GM18858 (cell line): ENCODE measurements around the gene SYN1.

Experiments
- ATAC-seq: cut with Tn5 transposase; IDR thresholded peaks from one replicate; pipeline ENCODE4 v1.9.1; 2021; ENCODE audit not compliant: unreplicated experiment

The SYN1 gene

DNA sequence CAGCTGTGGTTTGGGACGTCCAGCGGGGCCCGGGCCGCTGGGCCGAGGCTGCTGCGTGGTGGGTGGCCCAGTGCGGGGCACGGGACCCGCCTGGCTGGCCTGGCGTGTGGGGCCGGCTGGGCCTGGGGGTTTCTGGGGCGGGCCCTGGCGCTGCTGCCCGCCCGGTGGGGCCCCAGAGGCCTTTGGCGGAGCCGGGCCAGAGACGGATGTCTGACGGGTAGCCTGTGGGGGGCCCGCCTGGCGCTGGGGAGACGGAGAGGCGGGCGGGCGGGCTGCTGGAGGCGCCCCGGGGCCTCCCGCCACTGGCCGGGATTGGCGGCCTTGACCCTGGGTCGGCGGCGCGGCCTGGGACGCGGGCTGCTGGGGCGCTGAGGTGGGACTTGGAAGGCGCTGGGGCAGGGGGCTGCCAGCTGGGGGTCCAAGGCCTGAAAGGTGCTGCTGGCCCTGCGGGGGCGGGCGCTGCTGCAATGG, 45.5 kb downstream of the SYN1 start:
- no peak for ATAC-seq

DNA sequence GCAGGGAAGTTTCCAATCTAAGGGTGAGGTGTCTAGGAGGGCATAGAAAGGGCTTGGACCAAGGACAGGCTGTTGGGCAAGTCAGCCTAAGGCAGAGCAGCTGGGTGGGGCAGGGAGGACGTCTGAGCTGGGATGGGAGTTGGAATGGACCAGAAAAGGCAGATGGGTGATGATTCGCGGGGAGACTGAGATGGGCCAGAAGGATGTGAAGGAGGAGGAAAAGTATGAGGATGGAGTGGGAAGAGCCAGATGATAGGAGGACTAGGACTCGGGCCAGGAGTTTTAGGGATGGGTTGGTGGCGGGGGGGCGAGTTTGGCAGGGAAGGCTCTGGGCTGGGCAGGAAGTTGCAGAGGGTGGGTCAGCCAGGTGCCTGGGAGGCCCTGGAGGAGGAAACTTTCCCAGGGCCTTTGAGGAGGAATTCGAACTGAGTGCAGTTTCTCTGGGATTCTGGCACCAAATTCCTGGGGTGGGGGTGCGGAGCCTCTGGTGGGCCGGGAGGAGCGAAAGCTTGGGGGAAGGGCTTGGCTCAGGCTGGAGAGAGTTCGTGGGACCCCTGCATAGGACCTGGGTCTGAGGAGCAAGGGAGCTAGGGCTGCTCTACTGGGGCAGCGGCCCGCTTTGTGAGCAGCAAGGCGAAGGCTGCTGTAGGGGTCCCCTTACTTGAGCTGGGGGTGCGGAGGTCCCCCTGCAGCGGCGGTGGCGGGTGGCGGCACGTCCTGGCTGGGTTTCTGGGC, 46.1 kb downstream of the SYN1 start:
- no peak for ATAC-seq

DNA sequence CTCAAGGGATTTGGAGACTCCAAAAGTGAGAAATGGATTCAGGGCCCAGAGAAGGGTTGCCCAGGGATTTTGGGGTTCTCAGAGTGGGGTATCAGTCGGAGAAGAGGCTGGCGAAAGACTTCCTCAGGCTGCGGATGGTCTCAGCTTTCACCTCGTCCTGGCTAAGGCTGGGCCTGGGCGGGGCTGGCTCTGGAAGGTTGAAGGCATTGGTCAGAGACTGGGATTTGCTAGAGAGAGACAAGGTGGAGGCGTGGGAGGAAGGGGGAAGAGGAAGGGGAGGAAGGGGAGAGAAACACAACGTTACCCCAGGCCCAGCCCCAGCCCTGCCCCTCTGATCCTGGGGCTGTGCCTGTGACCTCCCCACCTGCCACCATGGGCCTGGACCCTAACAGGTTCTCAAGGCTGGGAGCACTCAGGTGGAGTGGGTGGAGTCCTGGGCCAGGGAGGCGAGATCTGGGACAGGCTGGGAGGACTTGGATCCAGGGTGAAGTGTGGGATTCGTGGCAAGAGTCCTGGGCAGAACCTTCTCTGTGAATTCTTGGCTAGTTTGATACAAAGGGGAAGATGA, 46.8 kb downstream of the SYN1 start:
- ATAC-seq: no peak

DNA sequence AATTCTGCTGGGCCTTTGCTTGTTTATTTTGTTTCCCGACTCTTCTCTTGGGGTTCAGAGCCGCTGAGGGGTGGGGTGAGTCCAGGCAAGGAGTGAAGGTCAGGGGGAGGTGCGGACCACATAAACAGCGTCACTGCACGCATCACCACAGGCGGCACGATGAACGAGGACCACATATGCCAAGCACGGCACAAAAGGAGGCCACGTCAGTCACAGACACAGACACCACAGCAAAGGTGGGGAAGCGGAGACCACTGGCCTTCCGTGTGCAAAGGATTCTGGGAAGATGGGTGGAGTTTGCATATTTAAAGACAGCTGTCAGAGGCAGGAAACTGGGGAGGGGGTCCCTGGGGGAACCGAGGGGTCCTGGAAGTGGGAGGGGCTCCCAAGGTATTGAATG, 47.8 kb downstream of the SYN1 start:
- no peak for ATAC-seq

DNA sequence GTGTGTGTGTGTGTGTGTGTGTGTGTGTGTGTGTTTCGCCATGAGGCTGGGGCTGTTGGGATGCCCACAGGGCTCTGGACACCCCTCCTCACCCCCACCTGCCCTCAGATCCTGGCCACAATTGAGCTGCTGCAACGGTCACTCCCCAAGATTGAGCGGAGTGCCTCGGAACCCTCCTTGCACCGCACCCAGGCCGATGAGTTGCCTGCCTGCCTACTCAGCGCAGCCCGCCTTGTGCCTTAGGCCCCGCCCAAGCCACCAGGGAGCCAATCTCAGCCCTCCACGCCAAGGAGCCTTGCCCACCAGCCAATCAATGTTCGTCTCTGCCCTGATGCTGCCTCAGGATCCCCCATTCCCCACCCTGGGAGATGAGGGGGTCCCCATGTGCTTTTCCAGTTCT, 48.4 kb downstream of the SYN1 start:
- no peak for ATAC-seq

DNA sequence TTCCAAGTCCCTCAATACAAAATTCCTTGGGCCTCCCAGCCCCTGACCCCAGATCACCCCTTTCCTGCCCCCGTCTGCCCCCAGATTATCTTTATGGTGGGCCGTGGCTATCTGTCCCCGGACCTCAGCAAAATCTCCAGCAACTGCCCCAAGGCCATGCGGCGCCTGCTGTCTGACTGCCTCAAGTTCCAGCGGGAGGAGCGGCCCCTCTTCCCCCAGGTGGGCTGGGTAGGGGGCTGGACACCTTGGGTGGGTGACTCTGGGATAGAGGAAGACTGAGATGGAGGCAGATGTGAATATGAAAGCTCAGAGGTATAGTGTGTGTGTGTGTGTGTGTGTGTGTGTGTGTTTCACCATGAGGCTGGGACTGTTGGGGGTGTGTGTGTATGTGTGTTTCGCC, 48.9 kb downstream of the SYN1 start:
- ATAC-seq: no peak

DNA sequence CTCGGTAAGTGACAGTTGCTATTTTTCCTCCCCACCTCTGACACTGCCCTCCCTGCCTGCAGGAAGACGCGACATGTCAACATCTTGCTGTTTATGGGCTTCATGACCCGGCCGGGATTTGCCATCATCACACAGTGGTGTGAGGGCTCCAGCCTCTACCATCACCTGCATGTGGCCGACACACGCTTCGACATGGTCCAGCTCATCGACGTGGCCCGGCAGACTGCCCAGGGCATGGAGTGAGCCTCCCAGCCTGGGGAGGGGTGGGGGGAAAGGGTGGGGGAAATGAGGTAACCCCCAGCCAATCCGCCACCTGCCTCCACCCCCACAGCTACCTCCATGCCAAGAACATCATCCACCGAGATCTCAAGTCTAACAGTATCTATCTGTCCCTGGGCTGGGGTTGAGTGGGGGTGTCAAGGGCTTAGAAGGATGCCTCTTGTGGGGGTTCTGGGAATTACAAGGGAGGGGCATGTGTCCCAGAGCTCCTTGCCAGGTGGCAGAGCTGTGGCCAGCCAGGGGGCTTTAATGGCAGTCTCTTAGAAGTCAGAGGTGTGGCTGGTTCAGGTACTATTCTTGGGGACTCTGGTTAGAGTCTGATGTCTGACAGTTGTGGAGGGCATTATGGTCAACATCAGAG, 50.9 kb downstream of the SYN1 start:
- ATAC-seq: no peak

DNA sequence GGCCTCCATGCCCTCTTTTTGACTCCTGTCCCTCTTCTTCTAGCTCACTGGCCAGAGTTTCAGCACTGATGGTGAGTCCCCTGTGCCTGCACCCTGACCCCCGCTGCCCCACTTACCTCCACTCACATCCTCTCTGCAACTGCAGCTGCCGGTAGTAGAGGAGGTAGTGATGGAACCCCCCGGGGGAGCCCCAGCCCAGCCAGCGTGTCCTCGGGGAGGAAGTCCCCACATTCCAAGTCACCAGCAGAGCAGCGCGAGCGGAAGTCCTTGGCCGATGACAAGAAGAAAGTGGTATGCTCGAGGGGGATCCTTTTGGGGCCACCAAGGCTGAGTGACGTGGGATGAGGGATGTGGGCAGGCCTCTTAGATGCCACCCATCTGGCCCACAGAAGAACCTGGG, 52.8 kb downstream of the SYN1 start:
- no peak for ATAC-seq

DNA sequence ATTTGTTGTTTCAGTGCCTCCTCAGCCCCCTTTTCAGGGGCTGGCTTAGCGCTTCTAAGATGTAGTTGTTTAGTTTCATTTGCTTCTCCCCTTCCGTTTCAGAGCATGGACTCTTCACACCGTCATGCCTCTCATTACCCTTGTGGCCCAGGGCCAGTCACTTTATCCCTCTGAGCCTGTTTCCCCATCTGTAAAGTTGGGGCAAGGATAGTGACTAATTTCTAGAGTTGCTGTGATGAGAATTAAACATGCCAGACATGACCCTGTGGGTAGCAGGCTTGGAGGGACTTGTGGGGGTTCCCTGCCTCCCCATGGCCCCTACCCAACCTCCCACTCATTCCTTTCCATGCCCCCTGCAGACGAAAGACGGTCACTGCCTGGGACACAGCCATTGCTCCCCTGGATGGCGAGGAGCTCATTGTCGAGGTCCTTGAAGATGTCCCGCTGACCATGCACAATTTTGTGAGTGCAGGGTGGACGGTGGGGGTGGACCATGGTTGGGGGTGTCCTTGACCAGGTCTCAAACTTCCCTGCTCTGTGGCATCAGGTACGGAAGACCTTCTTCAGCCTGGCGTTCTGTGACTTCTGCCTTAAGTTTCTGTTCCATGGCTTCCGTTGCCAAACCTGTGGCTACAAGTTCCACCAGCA, 55.1 kb downstream of the SYN1 start:
- no peak for ATAC-seq

DNA sequence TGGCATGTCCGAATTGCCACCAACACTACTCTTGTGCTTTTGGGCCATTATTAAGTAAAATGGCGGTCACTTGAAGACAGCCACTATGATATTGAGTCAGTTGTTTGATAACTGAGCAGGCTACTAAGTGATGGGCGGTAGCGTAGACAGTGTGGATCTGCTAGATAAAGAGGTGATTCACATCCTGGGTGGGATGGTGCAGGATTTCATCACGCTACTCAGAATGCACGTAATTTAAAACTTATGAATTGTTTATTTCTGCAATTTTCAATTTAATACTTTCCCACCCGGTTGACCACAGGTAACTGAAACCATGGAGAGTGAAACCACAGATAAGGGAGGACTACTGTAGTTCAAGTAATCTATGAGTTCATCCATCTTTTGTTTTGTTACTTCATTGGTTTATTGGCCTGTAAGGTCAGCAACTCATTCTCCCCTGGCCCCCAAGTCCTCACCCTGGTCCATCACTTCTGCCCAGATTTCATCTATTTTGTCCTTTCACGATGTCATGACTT, 55.8 kb downstream of the SYN1 start:
- no peak for ATAC-seq

DNA sequence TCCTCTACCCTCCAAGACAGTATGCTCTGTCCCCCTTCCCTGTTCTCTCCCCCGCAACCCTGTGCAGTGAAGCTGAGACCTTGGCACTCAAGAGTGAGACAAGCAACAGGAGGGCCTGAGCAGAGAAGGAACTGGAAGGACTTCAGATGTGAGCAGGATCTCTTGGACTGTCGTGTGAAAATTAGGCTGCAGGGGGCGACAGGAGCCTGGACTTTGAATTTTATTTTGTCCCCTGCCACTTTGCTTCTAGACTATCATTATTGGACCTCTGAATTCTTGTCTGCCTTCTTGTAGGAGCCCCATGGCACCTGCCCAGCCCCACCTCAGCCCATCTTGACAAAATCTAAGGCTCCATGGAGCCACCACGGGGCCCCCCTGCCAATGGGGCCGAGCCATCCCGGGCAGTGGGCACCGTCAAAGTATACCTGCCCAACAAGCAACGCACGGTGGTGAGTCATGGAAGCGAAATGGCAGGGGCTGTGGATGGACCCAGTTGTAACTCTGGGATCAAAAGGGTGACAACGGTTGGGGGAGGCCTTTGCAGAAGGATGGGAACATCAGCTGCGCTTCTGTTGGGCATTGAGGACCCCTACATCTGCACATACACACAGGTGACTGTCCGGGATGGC, 56.9 kb downstream of the SYN1 start:
- no peak for ATAC-seq

DNA sequence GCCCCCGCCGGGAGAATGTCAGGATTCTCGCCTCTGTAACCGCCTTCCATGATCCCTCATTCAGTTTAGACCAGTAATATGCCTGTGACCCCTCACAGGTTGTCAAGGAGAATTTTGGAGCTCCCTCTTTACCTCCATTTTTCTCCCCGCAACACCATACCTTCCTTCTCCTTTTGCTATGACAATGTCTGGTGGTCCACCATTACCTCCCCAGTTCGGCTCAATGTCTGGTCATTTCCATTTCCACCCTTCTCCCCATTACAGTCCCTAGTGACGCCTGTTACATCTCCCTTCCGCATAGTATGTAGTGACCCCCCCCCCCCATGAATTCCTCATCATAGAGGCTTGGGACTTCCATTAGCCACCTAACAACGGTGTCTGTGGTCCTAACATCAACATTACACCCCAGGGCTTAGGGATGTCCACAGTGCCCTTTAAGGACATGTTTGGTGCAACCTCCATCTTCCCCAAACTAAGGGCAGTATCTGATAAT, 58.0 kb downstream of the SYN1 start:
- no peak for ATAC-seq

DNA sequence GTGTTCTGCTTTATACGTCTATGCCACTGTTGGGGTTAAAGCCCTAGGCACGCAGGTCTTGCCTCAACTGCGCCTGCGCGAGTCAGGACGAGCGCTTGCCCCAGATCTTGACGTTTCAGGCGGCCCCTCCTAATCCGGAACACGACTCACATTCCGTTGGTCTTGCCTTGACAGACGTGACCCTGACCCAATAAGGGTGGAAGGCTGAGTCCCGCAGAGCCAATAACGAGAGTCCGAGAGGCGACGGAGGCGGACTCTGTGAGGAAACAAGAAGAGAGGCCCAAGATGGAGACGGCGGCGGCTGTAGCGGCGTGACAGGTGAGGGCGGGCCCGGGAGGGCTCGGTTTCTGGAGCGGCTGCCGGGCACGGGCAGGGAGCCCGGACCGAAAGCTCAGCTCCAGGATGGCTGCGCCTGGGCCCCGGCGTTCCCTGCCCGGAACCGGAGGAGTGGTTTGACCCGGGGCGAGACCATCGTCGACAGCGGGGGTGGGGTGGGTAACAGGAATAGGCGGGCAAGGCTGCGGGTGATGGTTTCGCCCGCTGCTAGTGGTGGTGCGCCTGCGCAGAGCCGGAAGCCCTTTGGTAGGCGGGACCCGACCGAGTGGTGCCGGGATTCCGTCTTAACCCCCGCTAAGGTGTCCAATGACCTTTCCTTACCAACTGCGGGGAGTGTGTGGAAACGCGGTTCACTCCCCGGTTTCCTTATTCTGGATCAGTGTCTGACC, 58.6 kb downstream of the SYN1 start, which contains the start of gene ARAF:
Gene ARAF, plus strand, starts transcription at position 272 of the 725 bp plus-strand sequence. CDS start 1,763 bp downstream, outside the sequence.
- peak; percentile 76 for ATAC-seq

DNA sequence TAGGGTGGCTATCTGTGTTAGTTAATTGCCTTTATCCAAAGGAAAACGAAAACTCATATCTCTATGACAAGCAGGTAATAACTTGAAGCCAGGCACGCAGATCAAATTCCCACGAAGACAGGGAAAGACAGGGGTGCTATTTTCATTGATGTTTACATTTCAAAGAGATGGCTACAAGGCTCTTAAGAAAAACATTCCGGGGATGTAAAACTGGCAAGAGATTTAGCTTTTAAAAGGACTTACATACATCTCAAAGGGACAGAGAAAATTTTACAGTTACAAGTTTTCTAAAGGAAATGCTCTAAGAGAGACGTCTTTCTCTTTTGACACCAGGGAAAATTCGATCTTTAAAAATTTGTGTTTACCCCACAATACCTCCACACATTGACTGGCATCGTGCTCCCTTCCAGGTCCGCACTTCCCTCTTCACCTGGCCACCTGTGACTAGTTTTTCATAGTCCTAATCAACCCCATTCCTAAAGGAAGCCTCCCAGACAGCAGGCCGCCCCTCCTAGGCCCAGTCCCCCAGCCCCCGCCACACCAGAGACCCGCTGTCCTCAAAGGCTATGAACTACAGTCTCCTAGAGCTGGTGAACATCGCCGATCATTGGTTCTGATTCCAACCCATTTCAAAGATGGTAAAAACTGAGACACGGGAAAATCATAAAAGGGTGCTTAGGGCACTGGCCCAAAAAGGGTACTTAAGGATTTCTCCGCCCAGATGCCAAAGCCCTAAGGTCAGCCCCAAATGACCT, 59.3 kb downstream of the SYN1 start:
- ATAC-seq: no peak

DNA sequence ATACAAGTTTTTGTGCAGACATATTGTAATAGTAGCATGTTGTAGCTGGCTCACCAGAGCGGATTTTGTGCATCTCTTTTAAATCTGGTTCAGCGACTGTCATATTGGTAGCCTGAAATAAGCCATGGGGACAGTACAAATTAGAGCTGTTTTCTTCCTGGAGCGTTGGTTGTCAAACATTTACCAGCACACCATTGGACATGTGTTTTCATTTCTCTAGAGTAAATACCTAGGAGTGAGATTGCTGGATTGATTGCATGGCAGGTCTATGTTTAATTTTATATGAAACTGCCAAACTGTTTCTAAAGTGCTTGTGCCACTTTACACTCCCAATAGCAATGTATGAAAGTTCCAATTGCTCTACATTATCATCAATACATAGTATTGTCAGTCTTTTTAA, 61.2 kb downstream of the SYN1 start:
- ATAC-seq: no peak

DNA sequence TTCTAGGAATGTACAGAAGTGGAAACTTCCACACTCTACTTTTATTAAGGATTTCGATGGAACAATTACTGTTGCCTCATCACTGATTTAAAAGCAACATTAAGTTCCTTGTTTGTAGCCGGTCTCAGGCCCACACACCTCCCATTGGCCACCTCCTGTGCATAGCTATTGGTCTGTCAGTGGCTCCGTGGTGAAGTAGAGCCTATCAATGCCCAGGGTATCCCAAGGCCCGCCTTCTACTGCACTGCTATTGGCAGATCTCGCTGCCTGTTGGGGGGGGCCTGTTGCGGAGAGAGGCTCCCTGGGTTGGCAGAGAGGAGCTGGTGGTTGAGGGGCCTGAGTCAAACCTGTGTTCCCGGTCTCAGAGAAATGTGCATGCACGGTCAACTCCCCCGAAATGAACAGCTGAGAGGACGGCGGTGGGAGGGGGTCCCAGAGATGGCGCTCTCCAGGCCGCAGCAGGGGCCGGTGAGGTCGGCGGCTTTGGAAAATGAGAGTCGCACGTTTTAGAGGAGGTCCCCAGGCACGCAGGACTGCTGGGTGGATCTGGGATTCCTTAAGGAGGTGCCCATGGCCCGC, 63.5 kb downstream of the SYN1 start:
- ATAC-seq: peak; percentile 84

DNA sequence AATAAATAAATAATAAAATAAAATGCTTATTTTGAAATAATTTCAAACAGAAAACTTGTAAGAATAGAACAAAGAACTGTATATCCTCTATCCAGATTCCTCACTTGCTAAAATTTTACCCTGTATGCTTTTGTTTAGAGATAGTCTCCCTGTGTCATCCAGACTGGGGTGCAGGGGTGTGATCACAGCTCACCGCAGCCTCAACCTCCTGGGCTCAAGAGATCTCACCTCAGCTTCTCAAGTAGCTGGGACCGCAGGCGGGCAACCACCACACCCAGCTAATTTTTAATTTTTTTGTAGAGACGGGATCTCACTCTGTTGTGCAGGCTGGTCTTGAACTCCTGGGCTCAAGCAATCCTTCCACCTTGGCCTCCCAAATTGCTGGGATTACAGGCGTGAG, 76.2 kb downstream of the SYN1 start:
- no peak for ATAC-seq

DNA sequence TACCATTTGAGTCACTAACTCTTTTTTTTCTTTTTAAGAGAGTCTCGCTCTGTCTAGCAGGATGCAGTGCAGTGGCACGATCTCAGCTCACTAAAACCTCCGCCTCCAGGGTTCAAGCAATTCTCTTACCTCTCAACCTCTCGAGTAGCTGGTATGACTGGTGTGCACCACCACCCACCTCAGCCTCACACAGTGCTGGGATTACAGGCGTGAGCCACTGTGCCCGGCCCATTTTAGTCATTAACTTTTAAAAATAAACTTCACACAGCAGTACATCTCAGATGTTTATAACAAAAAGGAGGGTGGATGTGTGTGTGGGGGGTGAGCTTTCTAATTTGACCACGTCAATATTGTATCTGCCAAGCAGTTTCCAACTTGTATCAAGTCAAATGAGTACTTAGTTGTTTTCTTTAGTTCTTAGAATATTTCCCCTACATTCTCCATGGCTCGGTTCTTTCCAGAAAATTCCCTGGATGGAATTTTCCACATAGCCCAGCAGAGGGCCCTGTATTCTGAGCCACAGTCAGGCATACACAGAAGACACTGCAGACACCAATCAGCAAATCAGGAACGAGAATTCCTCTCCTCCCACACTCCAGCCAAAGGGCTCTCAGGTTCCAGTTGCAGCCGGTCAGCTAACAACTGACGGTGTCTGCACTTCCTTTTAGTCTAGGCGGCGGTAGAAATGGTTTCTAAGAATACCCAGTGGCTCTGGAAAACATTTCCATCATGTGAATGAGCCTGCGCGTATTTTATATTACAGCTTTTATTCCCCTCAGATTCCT, 78.7 kb downstream of the SYN1 start:
- no peak for ATAC-seq
